SU-DHL-6 (cell line): Measurements from ENCODE around the gene INTS6.

ENCODE experiments used
- H2AFZ ChIP-seq: fragments of 200-600 bp; sonication (generic); 2 replicates; pipeline ENCODE4 v1.6.1; 2014; ENCODE audit warnings: low read depth, mild to moderate bottlenecking, moderate library complexity, mixed read lengths, antibody characterized with exemption, low read length; ENCODE audit not compliant: severe bottlenecking
- H3F3A ChIP-seq: fragments of 200-600 bp; shearing (Covaris generic); 2 replicates; pipeline ENCODE4 v1.6.0; 2016; ENCODE audit warnings: antibody characterized with exemption, mild to moderate bottlenecking; ENCODE audit not compliant: insufficient read depth
- H3K27ac ChIP-seq: fragments of 200-600 bp; sonication (generic); 2 replicates; pipeline ENCODE4 v1.5.1; 2016; ENCODE audit warnings: low read depth, mild to moderate bottlenecking, low read length, moderate library complexity, mixed read lengths
- H3K27me3 ChIP-seq: fragments of 200-600 bp; sonication (generic), shearing (Covaris generic); 2 replicates; pipeline ENCODE4 v1.6.0; 2014; ENCODE audit warnings: mild to moderate bottlenecking, low read length
- H3K36me3 ChIP-seq: fragments of 200-600 bp; sonication (generic); 2 replicates; pipeline ENCODE4 v1.6.1; 2014; ENCODE audit warnings: mild to moderate bottlenecking, low read length, mixed read lengths
- H3K4me2 ChIP-seq: fragments of 300-600, 200-600 bp; shearing (Covaris generic), sonication (generic); 2 replicates; pipeline ENCODE4 v1.6.0; 2014; ENCODE audit warnings: low read length, low read depth, mild to moderate bottlenecking; ENCODE audit not compliant: poor library complexity, severe bottlenecking
- H3K4me3 ChIP-seq: fragments of 200-600 bp; sonication (generic); 2 replicates; pipeline ENCODE4 v1.5.1; 2014; ENCODE audit warnings: antibody characterized with exemption, low read length, mild to moderate bottlenecking, mixed read lengths; ENCODE audit not compliant: insufficient read depth, poor library complexity, severe bottlenecking
- H3K79me2 ChIP-seq: fragments of 200-600 bp; sonication (generic); 2 replicates; pipeline ENCODE4 v1.6.1; 2014; ENCODE audit warnings: mild to moderate bottlenecking, low read length, moderate library complexity; ENCODE audit not compliant: insufficient read depth
- H3K9ac ChIP-seq: fragments of 200-600 bp; sonication (generic); 2 replicates; pipeline ENCODE4 v1.7.0; 2014; ENCODE audit warnings: mild to moderate bottlenecking, low read length
- H3K9me2 ChIP-seq: fragments of 200-600 bp; sonication (generic); replicated peaks from 2 replicates; pipeline ENCODE4 v1.6.1; 2014; ENCODE audit warnings: low read length; ENCODE audit not compliant: insufficient read depth
- H3K9me3 ChIP-seq: fragments of 200-600 bp; sonication (generic); 2 replicates; pipeline ENCODE4 v1.6.1; 2014; ENCODE audit warnings: low read length, mixed read lengths; ENCODE audit not compliant: insufficient read depth
- H4K20me1 ChIP-seq: fragments of 200-600 bp; sonication (generic); 2 replicates; pipeline ENCODE4 v1.6.1; 2014; ENCODE audit warnings: low read depth, mild to moderate bottlenecking, antibody characterized with exemption, low read length, moderate library complexity, mixed read lengths
- EZH2phosphoT487 ChIP-seq: fragments of 200-600 bp; sonication (generic), shearing (Covaris generic); conservative IDR thresholded peaks from 2 replicates; pipeline ENCODE4 v1.6.1; 2018; ENCODE audit warnings: mild to moderate bottlenecking, antibody characterized with exemption, low read length, moderate library complexity, mixed read lengths
- TF ChIP-seq, protein P1 (sequence below): fragments of 200-600 bp; sonication (generic); IDR thresholded peaks from one replicate; pipeline ENCODE4 v1.5.1; 2017; ENCODE audit warnings: antibody characterized with exemption, mild to moderate bottlenecking, low read length, moderate library complexity; ENCODE audit not compliant: insufficient read depth, poor library complexity, severe bottlenecking

The INTS6 gene

DNA sequence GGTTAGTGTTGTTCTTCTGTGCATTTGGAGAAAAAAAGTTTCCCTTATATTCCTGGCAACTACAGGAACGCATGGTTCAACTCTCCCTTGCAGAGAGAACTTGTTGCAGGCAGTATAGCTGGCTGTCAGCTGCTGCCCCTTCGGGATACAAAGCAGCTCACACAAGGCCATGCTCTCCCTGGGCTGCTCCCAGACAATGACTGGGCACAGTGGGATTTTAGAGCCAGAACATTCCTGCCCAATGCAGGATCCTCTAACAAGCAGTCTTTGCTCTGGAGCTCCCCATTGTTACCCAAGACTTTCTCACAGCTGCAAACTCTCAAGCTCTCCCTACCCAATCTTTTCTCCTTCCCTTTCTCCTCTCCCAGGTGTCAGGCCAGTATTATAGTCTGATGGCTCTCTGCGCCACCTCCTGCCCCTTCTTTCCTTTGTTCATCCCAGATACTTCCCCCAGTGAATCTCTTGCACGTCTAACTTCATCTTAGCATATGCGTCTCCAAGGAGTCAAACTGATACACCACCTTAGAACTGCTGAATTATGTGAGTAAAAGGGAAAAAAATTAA lies 140.8 kb downstream of the INTS6 start:
- Histone ChIP-seq H4K20me1 (no peaks in the 10 kb centered on the region), H3K9ac (no peak overlapping the region), H3K9me2 (no peaks in the 10 kb centered on the region), H3K27ac (no peak overlapping the region), H3K4me3 (no peak overlapping the region), H2AFZ (no peak overlapping the region), H3F3A (no peaks in the 10 kb centered on the region), H3K9me3 (no peaks in the 10 kb centered on the region), H3K36me3 (no peaks in the 10 kb centered on the region), H3K79me2 (no peaks in the 10 kb centered on the region), H3K4me2 (no peak overlapping the region), H3K27me3 (no peaks in the 10 kb centered on the region)
- TF ChIP-seq EZH2phosphoT487 = no peak
- TF ChIP-seq, protein P1, sequence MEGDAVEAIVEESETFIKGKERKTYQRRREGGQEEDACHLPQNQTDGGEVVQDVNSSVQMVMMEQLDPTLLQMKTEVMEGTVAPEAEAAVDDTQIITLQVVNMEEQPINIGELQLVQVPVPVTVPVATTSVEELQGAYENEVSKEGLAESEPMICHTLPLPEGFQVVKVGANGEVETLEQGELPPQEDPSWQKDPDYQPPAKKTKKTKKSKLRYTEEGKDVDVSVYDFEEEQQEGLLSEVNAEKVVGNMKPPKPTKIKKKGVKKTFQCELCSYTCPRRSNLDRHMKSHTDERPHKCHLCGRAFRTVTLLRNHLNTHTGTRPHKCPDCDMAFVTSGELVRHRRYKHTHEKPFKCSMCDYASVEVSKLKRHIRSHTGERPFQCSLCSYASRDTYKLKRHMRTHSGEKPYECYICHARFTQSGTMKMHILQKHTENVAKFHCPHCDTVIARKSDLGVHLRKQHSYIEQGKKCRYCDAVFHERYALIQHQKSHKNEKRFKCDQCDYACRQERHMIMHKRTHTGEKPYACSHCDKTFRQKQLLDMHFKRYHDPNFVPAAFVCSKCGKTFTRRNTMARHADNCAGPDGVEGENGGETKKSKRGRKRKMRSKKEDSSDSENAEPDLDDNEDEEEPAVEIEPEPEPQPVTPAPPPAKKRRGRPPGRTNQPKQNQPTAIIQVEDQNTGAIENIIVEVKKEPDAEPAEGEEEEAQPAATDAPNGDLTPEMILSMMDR = no peak
